ENCODE data around the gene B3GLCT.
"Not testable (repeated sequence)": the region's sequence is repeated elsewhere in the genome, so short reads cannot be mapped to it uniquely, and the experiment has no call there.

Gene B3GLCT

DNA sequence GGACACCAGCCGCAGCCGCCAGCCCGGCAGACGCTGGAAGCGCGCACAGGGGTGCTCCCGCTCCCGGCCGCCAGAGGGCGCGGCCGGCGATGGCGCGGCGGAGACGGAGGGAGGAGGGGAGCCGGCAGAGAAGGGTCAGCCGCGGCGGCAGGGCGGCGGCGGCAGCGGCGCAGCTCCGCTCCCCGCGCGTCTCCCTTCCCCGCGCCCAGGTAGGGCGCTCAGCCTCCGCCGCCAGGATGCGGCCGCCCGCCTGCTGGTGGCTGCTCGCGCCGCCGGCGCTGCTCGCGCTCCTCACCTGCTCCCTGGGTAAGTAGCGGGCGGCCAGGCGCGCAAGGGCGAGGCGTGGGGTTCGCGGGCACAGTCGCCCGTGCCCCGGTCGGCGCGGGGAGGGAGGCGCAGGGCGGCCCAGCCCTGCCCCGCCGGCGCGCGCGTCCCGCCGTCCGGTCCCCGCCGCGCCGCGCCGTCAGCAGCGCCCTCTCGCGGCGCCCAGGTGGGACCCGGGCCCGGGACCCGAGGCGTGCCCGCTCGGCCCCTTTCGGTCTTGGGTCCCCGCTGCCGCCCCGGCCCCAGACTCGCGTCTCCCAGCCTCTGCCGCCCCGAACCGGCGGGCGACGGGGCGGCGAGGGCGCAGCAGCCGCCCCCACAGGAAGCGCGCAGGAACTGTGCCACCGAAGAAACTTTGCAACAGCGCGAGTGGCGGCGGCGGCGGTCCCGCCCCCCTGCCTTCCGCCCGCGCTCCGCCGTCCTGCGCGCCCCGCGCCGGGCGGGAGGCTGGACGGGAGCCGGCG is at the start of gene B3GLCT:
Gene B3GLCT, plus strand, starts transcription at position 127 of the 788 bp plus-strand sequence. Its CDS starts 110 bp downstream, at position 237.
- peak; percentile 58 for DNase-seq

DNA sequence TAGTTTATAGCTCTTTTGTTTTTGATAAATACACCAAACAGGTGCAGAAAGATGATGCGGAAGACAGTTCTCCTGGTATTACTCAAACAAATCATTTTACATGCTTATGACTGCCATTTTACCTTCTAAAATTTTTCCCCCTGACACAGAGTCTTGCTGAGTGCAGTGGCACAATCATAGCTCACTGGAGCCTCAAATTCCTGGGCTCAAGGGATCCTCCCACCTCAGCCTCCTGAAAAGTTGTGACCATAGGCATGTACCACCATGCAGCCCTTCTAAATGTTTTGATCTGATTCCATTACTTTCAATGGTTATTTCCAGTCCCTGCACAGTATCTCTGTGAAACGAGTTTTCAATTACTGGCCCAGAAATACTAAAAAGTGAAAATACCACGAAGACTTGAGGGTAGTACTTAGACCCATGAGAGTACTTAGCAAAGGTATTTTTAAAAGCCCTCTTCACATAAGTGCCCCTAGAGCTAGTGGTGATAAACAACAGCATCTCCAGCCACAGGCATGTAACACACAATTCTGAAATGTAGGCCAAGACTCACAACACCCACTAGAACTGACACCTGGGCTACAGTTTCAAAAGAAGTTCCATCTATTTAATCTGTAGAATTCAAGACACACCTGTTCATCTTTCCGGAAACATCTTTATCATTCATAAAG is 49.3 kb upstream of the B3GLCT start:
- no peak for DNase-seq

GRCh38 chr13:31151837-31152236 is 47.9 kb upstream of the B3GLCT start:
- no peak for DNase-seq

DNA sequence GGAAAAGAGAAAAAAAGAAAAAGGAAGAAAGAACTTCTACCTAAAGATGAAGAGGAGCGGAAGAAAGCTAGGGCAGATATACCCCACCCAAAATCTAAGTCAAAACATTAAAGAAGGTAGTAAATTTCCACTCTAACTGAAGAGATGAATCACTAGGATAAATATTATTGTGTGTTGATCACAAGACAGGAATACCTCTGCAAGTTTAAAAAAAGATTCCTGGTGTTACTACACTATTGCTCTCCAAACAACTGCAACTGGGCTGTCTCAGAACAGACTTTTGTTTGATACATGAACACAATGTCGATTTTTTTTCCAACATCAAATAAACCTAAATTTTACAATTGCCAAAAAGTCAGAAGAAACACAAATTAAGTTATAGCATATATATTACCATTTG is 44.8 kb upstream of the B3GLCT start:
- no peak for DNase-seq

GRCh38 chr13:31159306-31159705 is 40.5 kb upstream of the B3GLCT start:
- DNase-seq = no peak

- peak; percentile 24 for DNase-seq
Measured at GRCh38 chr13:31160857-31161556, 38.8 kb upstream of the B3GLCT start.

DNA sequence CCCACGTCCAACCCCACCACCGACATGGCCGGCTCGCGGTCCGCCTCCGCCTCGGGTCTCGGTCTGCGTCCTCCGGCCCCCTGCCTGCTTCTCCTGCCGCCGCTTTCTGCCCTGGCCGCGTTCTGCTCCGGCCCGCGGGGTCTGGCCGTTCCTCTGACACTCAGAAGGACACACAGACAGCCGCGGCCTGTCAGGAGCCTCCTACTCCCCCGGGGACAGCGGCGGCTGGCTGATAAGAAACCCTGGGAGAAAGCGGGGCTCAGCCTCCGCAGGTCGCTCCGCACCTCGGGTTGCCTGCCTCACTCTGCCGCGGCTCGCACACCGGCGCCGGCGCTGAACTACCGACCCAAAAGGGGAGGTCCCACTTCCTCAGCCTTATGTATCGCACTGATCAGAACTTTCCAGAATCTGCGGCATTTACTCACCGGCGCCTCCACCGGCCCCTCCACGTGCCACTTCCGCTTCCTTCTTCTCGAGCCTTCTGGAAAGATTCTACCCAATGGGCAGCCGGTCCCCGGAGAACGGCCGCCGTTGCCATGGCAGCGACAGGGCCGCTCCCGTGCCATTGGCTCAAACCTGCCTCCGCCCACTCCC is 38.1 kb upstream of the B3GLCT start, which contains the start of gene HSPH1:
Gene HSPH1, minus strand, starts transcription at position 348 of the 594 bp plus-strand sequence. Its CDS starts 322 bp downstream, at position 26.
- DNase-seq = peak; percentile 92

- peak; percentile 94 for DNase-seq
Measured at GRCh38 chr13:31162151-31163008, 37.4 kb upstream of the B3GLCT start.

DNA sequence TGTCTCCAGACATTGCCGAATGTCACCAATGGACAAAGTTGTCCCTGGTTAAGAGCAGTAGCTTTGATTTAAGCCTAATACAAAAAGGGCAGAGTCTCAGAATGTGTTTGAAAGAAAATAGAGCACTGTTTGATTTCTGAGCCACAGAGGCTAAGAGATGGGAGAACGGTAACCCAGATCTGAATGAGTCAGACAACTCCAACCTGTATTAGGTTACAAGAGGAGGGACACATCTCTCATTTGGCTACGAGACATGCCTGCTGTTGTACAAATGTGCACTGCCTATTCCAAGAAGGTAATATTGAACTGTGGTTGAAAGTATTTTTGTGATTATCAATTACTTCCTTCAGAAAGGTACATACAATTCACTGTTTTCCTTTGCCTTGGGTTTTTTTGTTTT is 33.2 kb upstream of the B3GLCT start:
- no peak for DNase-seq

DNA sequence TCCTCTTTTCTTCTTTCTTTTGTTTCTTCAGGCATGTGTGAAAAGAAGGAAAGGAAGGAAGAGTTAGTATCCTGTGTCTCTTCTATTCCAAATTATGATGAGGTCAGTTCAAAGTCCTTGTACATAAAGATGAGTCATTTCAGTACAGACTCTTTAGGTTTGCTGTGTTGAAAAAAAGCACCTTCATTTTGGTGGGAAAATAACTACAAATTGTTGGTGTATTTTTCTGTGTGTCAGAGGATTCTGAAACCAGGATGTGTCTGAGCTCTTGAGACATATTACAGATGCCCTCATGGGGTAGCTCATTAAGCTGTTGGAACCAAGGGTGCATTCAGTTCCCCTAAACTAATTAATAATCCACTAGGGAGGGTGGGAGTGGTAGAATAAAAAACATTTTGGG is 32.3 kb upstream of the B3GLCT start:
- no peak for DNase-seq

DNA sequence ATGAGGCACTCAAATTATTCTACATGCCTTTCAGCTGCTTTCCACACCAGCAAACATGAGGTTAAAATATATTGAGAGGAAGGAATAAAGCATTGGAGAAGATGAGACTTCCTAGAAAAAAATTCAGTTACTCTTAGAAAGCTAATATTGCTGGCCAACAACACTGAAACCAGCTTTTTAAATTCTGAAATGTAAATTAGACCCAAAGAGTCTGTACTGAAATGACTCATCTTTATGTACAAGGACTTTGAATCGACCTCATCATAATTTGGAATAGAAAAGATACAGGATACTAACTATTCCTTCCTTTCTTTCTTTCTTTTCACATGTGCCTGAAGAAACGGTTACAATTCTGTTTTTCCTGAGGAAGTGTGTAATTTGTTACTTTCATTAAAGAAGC is 31.6 kb upstream of the B3GLCT start:
- no peak for DNase-seq

GRCh38 chr13:31168736-31169135 is 31.0 kb upstream of the B3GLCT start:
- no peak for DNase-seq

GRCh38 chr13:31172001-31172400 is 27.8 kb upstream of the B3GLCT start:
- DNase-seq = no peak

- no peak for DNase-seq
Measured at GRCh38 chr13:31172535-31172934, 27.2 kb upstream of the B3GLCT start.

- DNase-seq = no peak
Measured at GRCh38 chr13:31174018-31174417, 25.8 kb upstream of the B3GLCT start.

DNA sequence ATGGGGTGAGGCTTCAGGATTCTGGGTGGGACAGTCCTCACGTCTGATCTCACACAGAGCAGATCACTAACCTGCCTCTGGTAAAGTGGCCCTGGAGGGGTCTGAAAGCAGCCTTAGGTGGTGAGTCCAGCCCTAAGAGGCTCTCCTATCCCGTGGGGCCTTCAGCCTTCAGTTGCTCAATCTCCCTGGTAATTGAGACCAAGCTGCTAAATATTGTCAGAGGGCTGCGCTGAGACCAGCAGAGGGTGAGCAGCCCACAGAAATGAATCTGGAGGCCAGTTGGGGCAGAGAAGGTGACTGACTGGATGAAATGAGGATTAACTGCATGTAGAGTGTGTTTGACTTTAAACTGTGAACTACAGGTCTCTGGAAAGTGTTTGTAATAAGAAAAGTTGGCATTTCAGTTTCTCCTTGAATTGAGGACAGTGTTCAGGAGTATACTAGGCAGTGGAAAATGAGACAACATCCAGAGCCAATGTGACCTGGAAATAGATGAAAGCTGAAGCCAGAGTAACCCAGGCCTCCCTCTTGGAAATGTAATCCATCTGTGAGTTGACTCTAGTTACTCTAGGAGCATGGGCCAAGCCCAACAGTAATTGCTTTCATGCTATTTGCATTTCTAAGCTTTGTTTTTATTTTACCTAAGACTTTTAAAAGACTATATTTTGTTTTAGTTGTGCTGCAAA is 23.8 kb upstream of the B3GLCT start:
- no peak for DNase-seq

DNA sequence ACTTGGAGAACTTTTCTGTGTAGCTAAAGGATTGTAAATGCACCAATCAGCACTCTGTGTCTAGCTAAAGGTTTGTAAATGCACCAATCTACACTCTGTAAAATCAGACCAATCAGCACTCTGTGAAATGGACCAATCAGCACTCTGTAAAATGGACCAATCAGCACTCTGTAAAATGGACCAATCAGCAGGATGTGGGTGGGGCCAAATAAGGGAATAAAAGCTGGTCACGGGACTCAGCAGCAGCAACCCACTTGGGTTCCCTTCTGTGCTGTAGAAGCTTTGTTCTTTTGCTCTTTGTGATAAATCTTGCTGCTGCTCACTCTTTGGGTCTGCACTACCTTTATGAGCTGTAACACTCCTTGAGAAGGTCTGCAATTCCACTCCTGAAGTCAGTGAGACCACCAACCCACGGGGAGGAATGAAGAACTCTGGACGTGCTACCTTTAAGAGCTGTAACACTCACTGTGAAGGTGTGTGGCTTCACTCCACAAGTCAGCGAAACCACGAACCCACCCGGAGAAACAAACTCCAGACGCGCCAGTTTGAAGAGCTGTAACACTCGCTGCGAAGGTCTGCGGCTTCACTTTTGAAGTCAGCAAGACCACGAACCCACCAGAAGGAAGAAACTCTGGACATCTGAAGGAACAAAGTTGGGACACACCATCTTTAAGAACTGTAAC is 21.8 kb upstream of the B3GLCT start:
- not testable (repeated sequence) for DNase-seq

GRCh38 chr13:31179241-31179640 is 20.5 kb upstream of the B3GLCT start:
- no peak for DNase-seq

DNA sequence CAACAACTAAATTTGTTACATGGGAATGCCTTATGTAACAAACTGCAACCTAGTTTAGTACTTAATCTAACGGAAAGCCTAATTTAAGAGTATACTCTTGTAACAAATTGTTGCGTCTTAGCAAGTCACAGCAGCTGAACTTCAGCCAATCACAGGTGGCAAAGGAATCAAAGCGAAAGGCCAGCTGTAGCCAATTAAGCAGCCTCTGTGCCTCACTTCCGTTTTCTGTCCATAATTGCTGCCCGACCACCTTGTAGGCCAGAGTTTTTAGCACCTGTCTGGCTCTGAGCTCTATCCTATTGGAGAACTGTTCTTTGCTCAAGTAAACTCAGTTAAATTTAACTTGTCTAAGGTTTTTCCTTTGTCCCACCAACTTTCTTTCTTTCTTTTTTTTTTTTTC is 20.0 kb upstream of the B3GLCT start:
- no peak for DNase-seq

GRCh38 chr13:31182987-31183386 is 16.8 kb upstream of the B3GLCT start:
- DNase-seq = no peak

GRCh38 chr13:31184451-31184850 is 15.3 kb upstream of the B3GLCT start:
- DNase-seq = no peak
